ENCODE measurements around the gene NOTCH1.

- no peak for TF ChIP-seq GATA2 (IDR thresholded peaks at IDR 0.05; ENCODE audit: low read depth, low read length)
- no peak for TF ChIP-seq GATA3 (IDR thresholded peaks at IDR 0.05; ENCODE audit: low read depth, low read length)
Observed at GRCh38 chr9:136525207-136525606, 20.6 kb downstream of the NOTCH1 start.
